ENCODE data around the gene IGSF6. TPM values are rescaled to one million over a fixed set of nuclear protein-coding genes. Genes with fewer than 3 reads are reported as not detected.

IGSF6 gene
- total and polyA plus RNA-seq, 2 of the 13 experiments (the other 11 are each of a cell fraction or from before 2014, with no cell fraction given), result not detected

Small RNA genes within 50 kb of the gene (small RNA-seq; reads per million reads assigned to genes)
- gene RNU6-1005P (ENCODE audit: insufficient read depth in 2 of 3, insufficient read length in 3 of 3, low read depth in 2 of 3, low replicate concordance in 1 of 3), result 0.20 to 3.9 (median 1.6) reads per million in 3 experiments
- gene RNU6-196P (ENCODE audit: insufficient read depth in 2 of 3, insufficient read length in 3 of 3, low read depth in 2 of 3, low replicate concordance in 1 of 3), result 0 to 0.33 (median 0) reads per million in 3 experiments

Other genes starting within 250 kb of the IGSF6 start
- 175 and 204 TPM in 2 replicates for gene METTL9, start 53.0 kb downstream of the IGSF6 start, total RNA-seq (2016; rRNA removed; fragmentation: Illumina TruSeq; extraction: Trizol)
- 96.9 and 123 TPM in 2 replicates for gene METTL9, start 53.0 kb downstream of the IGSF6 start, polyA plus RNA-seq (2011; rRNA removed)
- 0.11 and 0.15 TPM in 2 replicates for gene OTOA, start 11.4 kb upstream of the IGSF6 start, total RNA-seq (2016; rRNA removed; fragmentation: Illumina TruSeq; extraction: Trizol)
- gene OTOA, start 11.4 kb upstream of the IGSF6 start, polyA plus RNA-seq (2011; rRNA removed), result 0.01 and 0.05 TPM in 2 replicates
- 18.8 and 33.9 TPM in 2 replicates for gene NPIPB4, start 205.1 kb upstream of the IGSF6 start, total RNA-seq (2016; rRNA removed; fragmentation: Illumina TruSeq; extraction: Trizol)
- 33.2 and 41.0 TPM in 2 replicates for gene NPIPB4, start 205.1 kb upstream of the IGSF6 start, polyA plus RNA-seq (2011; rRNA removed)